ENCODE data around the gene CABLES1.
"Not testable (repeated sequence)": the region's sequence is repeated elsewhere in the genome, so short reads cannot be mapped to it uniquely, and the experiment has no call there.

Gene CABLES1

DNA sequence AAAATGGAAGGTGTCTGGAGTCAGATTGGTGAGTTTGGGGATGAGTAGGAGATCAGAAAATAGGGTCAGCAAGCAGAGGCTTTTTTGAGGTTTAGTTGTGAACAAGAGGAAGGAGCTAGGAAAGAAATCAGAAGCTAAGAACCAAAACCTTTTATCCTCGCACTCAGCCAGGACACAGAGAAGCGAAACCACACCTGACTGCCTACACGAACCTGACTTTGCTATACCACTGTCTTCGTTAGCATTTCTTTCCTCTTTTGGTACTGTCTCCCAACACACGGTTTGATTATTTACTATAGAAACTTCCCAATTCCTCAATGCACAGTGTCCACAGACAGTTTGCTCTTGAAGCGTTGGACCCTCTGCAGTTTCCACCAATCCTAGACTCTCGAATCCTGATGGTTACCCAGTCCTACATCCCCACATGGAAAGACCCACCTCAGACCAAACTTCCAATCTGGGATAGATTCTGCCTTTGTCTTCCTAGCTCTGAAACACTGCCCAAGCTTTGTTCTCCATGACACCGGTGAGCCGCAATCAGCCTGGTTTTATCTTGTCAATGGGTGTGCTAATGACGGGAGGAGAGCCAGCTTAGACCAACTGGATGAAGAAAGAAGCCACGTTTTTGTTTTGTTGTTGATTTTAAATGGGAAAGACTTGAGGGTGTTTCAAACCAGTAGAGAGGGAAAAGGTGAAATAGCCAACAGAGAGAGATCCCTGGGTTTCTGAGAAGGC, 137.4 kb downstream of the CABLES1 start:
- DNase-seq: no peak

DNA sequence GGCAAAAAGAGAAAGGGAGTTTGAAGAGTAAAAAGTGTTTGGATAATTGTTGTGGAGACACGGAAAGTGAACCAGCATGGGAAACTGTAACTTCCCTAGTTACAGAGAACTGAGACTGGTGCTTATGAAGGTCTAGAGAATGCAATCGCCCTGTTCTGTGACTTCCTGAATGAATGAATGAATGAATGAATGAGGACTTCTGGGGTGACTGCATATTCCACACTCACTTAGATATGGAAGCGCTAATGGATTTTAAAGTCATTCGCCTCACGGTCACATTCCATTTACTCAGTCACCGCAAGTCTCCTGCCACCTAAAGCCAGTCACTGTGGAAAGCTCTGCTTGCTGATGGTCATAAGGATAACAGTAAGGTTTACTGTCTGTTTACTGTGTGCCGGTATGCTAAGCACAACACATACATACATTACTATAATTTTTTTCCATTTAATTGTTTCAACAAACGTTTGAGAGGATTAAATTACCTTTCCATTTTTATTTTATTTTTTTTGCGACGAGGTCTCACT, 138.2 kb downstream of the CABLES1 start:
- no peak for DNase-seq

DNA sequence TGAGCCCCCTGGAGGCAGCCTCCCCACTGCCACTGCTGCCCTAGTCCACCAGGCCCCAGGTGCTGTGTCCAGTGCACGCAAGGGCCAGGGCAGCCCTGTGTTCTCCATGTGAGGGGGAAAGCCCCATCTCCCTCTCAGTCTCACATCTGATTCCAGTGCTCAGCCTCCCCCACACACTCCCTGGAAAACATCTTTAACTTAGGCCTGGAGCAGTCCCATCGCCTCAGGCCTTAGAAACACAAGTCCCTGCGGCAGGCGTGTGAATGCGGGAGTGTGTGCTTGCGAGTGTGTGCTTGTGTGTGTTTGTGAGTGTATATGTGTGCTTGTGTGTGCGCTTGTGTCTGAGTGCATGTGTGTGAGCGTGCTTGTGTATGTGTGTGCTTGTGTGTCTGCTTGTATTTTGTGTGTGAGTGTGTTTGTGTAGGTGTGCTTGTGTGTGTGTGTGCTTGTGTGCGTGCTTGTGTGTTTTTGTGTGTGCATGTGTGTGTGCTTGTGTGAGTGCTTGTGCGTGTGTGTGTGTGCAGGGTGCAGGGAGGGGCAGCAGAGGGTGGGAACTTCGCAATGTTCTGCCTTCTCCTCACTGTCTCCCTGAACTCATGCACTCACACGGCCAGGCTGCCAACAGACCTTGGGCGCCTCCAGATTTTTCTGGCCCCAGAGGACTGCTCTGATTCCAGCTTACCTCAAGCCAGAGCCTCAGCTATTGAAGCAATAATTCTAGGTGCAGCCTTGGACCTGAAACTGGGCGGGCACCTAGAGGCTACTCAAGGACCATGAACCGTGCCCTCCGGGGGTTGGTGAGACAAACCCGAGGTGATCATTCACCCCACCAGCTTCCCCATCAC, 139.6 kb downstream of the CABLES1 start:
- DNase-seq: no peak

DNA sequence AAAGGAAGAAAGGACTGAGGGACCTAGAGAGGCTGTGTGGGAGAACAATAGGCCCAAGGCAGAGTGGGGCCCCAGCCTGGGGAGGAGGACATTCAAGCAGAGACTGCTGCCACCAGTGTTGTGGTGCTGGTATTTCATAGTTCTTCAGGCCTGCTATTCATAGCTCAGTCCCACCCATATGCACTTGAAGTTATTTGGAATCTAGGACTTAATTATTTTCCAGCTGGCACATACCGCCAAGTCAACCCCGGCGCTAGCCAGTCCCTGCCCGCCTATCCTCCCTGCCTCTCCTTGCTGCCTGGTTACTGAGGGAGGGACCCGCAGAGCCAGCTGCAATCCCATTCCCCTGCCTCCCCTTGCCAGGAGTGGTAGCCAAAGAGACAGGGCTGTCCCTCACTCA, 141.2 kb downstream of the CABLES1 start:
- DNase-seq: no peak

DNA sequence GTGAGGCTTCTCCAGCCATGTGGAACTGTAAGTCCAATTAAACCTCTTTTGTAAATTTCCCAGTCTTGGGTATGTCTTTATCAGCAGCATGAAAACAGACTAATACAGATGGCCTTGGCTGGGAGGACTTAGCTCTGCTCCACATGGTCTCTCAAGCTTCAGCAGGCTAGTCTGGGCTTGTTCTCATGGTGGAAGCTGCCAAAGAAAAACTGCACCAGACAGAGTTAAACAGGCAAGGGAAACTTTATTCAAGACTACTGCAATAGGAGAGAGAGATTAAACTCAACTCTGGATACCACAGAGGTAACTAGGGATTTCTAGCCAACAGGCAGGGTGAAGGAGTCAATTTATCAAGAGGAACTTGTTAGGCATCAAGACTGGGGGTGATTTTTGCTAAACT, 142.1 kb downstream of the CABLES1 start:
- no peak for DNase-seq

DNA sequence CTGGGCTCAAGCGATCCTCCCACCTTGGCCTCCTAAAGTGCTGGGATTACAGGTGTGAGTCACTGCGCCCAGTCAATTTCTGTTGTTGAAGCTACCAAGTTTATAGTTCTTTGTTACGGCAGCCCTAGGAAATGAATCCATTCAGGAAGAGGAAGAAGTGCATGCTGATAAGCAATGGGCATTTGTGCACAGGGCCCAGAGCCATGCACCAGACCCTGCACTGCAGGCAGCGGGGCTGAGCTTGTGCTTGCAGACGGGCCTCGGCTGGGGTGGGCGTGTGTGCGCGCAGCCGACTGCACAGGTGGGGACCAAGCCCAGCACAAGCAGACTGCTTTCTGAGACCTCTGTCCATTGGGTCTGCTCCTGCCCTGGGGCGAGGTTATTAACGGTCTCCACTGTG, 144.6 kb downstream of the CABLES1 start:
- DNase-seq: no peak

DNA sequence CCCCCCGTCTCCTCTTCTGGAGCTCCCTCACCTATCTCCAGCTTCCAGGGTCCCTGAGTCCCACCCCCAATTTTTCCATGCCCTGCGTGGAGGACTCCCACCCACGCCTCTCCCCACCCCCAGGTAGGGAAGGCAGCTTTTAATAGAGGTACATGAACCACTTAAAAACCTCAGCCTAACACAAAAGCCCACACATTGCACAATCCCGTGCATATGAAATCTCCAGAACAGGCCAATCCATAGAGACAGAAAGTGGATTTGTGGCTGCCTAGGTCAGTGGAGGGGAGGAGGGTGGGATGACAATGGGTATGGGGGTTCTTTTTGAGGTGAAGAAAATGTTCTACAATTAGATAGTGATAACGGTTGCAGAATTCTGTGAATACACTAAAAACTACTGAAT, 145.6 kb downstream of the CABLES1 start:
- DNase-seq: no peak

DNA sequence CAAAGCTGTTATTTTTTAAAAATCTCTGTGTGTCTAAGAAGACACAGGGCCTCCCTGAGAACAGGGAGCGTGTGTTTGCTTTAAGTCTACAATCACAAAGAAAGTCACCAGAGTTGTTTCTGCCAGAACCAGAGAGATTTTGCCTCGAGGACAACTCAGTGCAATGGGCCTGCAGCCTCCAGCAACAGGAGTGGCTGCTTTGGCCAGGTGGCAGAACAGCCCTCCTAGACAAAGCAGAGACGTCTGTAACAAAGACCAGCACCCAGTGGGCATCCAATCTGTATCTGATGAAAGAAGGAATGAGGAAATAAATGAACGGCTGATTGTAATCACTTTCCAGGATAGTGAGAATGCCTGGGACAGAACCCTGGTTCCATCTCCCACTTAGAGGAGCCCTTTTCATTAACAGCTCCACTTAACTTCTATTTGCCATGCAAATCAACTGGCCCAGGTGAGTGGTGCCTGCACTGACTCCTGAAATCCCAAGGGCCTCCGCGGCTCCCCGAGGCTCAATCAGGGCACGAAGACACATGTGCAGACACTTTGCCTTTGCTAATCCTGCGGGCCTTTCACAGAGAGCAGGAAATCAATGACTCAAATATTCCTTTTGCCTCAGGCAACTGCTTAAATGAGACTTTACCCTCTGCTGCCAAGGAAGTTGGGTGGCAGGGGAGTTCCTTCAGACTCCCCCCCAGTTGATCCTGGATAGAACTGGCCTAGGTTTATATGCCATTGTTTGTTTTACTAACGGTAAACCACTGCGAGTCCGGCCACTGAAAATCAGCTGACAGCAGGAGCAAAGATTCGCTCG, 146.5 kb downstream of the CABLES1 start:
- DNase-seq: peak; percentile 76 to 87

DNA sequence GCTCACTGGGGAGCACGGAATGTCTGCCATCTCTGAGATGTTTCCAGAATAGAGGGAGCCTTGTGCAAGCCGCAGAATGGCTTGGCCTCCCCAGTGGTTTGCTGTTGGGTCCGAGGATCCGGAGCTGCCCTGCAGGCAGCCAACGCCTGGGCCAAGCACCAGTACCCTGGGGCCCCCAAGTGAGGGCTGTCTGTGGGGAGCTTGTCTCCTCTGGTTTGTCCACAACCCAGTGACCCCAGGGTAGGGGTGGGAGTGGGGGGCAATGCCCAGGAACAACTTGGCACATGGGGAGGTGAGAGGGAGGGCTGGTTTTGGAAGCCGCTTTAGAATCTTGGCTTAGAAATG, 147.1 kb downstream of the CABLES1 start:
- no peak for DNase-seq

DNA sequence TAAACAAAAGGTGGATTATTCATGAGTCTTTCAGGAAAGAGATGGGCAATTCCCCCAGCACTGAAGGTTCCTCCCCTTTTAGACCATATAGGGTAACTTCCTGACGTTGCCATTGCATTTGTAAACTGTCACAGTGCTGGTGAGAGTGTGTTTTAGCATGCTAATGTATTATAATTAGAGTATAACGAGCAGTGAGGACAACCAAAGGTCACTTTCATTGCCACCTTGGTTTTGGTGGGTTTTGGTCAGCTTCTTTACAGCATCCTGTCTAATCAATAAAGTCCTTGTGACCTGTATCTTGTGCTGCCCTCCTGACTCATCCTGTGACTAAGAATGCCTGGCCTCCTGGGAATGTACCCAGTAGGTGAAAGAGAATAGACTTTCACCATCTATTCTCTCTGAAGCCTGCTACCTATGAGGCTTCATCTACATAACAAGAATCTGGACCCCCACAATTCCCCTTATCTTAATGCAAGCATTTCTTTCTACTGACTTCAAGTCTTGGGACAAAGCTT, 148.7 kb downstream of the CABLES1 start:
- no peak for DNase-seq

DNA sequence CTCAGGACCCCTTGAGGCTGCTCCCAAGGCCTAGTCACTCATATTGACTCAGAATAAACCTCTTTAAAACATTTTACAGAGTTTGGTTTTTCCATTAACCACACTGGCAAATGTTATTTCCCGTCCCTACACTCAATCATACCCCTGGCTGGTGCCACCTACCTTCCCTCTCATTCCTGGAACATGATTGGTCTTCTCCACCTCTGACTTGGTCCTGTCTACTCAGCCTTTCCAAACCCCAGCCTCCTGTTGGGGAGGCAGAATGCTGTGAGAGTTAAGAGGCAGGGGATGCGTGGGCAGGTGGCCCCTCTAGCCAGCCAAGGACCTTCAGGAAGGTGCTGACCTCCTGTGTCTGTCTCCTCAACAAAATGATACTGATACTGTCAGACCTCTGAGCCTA, 149.3 kb downstream of the CABLES1 start:
- no peak for DNase-seq

DNA sequence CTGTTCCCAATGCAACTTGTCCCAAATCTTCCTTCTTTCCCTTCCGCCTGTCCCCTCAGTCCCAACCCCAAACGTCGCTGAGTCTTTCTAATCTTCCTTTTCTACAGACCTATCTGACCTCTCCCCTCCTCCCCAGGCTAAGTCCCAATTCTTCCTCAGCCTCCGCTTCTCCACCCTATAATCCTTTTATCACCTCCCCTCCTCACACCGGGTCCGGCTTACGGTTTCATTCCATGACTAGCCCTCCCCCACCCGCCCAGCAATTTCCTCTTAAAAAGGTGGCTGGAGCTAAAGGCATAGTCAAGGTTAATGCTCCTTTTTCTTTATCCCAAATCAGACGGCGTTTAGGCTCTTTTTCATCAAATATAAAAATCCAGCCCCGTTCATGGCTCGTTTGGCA, 150.3 kb downstream of the CABLES1 start:
- DNase-seq: not testable (repeated sequence)

DNA sequence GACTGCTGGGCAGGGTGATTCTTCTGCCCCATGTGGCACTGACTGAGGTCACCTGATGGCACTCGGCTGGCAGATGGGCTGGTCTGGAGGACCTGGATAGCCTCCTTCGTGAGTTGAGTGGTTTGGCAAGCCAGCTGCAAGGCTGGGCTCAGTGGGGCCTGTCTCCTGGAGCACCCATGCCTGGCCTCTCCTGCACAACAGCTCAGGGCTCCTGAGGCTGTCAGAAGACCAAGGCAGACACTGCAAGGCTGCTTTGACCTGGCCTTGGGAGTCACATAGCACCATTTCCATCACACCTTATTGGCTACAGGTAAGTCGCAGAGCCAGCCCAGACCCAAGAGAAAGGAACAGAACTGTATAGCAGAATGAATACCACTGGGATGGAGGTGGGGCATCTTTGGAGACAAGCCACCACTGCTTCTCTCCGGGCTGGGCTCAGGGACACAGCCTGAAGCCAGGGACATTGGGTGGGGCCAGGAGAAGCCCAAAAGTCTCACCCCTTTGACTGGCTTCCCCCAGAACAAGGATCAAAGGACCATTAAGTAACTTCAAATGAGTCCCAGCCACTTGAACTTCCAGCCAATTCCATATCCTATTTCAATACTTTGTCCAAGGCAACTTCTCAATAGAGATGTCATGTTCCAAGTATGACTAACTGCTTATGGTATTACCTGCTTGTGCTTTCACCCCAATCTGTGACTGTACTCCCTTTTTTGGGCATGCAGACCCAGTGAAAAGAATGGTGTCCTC, 156.3 kb downstream of the CABLES1 start:
- no peak for DNase-seq

DNA sequence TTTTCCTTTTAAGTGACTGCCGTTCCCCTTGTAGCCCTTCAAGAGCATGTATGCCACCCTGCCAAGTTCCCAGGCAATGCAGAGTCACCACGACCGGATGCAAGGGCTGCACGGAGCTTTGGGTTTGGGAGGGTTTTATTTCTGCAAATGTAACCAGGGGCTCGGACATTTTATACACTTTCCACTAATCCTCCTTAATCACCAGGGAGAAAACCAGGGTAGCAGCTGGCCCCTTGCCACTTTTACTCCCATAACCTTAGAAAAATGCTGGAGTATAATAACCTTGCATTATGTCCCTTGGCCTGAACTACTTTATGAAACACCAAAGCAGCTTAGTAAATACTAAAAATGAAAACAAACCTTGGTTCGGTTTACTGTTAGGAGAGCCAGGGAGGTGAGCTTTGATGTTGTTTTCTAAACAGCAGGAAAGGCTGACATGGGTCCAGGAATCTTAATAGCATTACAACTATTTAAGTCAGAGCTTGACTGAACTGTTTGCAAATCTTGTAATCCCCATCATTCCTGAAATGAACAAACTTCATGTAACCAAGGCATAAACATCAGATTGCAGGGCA, 165.0 kb downstream of the CABLES1 start:
- no peak for DNase-seq

DNA sequence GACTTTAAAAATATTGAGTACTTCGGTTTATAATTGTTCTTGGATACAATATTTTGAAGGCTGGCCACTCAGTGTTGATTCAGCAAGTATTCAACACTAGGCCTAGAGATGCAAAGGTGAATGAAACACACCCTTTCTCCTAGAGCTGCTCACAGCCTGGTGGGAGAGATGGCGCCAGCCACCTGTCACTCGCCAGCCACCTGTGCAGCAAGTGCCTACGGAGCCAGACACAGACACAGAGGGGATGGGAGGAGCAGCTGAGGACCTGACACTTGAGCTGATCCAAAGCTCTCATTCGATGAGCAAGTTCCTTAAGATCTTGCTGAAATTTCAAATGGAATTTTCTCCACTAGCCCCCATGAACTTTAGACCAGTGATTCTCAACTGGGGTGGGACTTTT, 166.7 kb downstream of the CABLES1 start:
- peak; percentile 2 to 64 for DNase-seq

DNA sequence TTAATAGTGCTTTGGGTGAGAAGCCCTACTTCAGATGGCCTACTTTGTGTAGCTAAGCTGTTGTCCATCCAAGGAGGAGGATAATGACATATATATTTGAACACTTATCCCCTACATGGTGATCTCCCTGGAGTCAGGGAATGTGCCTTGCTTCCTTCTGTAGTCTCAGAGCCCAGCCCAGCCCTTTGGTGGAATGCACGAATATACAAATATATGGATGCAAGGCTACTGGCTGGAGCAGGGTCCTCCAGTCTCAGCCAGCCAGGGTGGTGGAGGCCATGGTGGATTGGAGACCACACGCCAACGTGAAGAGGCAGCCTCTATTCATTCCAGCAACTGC, 167.2 kb downstream of the CABLES1 start:
- no peak for DNase-seq

DNA sequence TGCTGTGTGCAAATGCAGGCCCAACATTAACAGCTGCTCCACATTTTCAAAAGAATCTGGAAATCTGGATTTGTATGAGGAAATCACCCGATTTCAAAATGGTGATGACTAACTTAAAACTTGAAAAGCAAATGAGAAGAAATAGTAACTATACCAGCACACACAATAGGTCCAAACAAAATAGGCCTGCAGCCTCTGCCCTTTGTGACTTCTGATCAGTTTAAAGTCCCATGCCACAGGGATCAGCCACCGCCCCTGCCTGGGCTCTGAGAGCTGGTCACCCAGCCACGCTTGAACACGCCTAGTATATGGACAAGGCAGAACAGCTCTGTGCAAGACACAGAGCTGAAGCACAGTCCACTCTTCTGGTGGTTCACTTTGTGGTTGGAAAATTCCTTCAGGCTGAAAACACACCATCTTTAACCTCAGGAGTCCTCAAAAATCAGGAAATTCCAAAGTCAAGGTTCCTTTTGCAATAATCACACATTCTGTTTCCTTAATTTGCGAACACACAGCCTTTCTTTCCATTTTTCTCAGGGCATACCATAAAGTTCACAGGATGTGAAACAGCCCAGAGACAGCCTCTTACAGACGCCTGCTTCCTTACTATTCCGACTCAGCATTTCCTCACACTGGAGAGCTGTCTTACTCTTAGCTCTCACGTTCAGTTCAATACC, 167.7 kb downstream of the CABLES1 start:
- no peak for DNase-seq

DNA sequence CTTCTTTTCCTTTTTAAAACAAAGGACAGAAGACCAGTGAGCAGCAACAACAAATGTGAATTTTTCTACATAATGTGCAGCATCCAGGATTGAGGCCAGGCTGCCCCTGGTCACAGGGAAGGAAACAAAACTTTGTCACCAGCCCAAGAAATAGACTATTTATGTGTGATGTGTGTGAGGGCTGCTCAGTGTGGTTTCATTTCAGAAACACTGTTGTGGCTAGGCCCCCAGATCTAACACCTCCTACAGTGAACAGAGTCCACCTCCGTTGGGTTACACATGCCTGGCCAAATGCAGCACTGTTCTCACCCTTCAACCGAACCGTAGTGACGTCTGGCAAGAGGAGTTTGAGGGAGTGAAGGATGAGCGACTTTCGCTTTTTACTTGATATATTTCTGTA, 171.5 kb downstream of the CABLES1 start:
- no peak for DNase-seq

DNA sequence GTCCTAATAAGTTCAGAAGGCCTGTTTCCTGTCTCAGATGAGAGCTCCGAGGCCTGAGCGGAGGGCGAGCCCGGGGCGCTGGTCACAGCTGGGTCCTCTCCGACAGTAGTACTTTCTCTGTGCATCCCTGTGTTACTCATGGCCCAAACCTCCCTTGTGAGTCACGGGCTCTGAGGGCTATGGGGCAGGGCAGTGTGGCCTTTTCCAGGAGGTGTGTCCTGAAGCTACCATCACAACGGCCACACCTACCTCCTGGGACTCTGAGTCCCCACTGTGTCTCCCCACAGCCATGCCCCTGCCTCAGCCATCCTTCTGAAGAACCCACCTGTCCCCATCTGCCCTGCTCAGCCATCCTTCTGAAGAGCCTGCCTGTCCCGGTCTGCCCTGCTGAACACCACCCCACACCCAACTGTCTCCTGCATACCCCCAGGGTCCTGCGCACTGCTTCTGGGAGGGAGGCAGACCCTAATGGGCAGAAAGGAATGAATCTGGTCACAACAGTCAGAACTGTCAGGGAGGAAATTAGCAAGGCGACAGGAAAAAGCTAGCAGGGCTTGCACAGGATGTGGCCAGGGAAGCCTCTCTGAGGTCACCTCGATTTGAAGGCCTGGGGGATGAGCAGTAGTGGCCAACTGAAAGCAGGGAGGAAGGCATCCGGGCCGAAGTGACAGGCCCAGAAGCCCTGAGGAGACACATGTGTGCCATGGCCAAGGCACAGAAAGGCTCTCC, 172.4 kb downstream of the CABLES1 start:
- no peak for DNase-seq
